Femur (tissue), 1 donor: ENCODE data around the gene ADAM10.

Source experiments
- DNase-seq: peaks from one replicate; pipeline ENCODE4 v3.0.0-alpha.2; 2017

ADAM10 gene

GRCh38 chr15:58715266-58715917, 34.1 kb downstream of the ADAM10 start:
- DNase-seq: no peak

- DNase-seq: no peak
Observed at GRCh38 chr15:58710701-58711100, 38.8 kb downstream of the ADAM10 start.

- no peak for DNase-seq
Observed at GRCh38 chr15:58707397-58707796, 42.1 kb downstream of the ADAM10 start.

GRCh38 chr15:58705105-58705504, 44.4 kb downstream of the ADAM10 start:
- no peak for DNase-seq

GRCh38 chr15:58704155-58704865, 45.2 kb downstream of the ADAM10 start:
- DNase-seq: no peak

GRCh38 chr15:58703610-58704009, 45.9 kb downstream of the ADAM10 start:
- DNase-seq: no peak

- DNase-seq: no peak
Observed at GRCh38 chr15:58702233-58702632, 47.3 kb downstream of the ADAM10 start.

- no peak for DNase-seq
Observed at GRCh38 chr15:58701376-58701775, 48.1 kb downstream of the ADAM10 start.

- DNase-seq: no peak
Observed at GRCh38 chr15:58699769-58700168, 49.7 kb downstream of the ADAM10 start.

GRCh38 chr15:58698887-58699641, 50.4 kb downstream of the ADAM10 start:
- no peak for DNase-seq

- DNase-seq: no peak
Observed at GRCh38 chr15:58697220-58697619, 52.3 kb downstream of the ADAM10 start.

- DNase-seq: no peak
Observed at GRCh38 chr15:58696738-58697137, 52.8 kb downstream of the ADAM10 start.

GRCh38 chr15:58694641-58695398, 54.7 kb downstream of the ADAM10 start:
- DNase-seq: no peak

GRCh38 chr15:58690703-58691102, 58.8 kb downstream of the ADAM10 start:
- DNase-seq: no peak

GRCh38 chr15:58689646-58690045, 59.9 kb downstream of the ADAM10 start:
- DNase-seq: no peak

- DNase-seq: no peak
Observed at GRCh38 chr15:58686286-58686685, 63.2 kb downstream of the ADAM10 start.

- DNase-seq: no peak
Observed at GRCh38 chr15:58684751-58685150, 64.8 kb downstream of the ADAM10 start.

GRCh38 chr15:58684036-58684710, 65.3 kb downstream of the ADAM10 start:
- DNase-seq: no peak

- no peak for DNase-seq
Observed at GRCh38 chr15:58682234-58682633, 67.3 kb downstream of the ADAM10 start.

- DNase-seq: no peak
Observed at GRCh38 chr15:58678683-58679082, 70.8 kb downstream of the ADAM10 start.

- DNase-seq: no peak
Observed at GRCh38 chr15:58677426-58677825, 72.1 kb downstream of the ADAM10 start.

GRCh38 chr15:58676766-58677165, 72.7 kb downstream of the ADAM10 start:
- DNase-seq: no peak

GRCh38 chr15:58671186-58671585, 78.3 kb downstream of the ADAM10 start:
- DNase-seq: no peak
